Panc1 (cell line): ENCODE data around the gene BPIFA3.

Experiments used
- CTCF ChIP-seq: fragments of 450-650 bp; IDR thresholded peaks from 2 replicates; pipeline ENCODE4 v1.5.1; 2017; ENCODE audit warnings: mild to moderate bottlenecking
- POLR2AphosphoS5 ChIP-seq: IDR thresholded peaks from 2 replicates; pipeline ENCODE4 v1.6.1; 2012; ENCODE audit warnings: mild to moderate bottlenecking, low read depth, low read length, moderate library complexity
- REST ChIP-seq, 2 experiments: IDR thresholded peaks; 2 replicates each; pipeline ENCODE4 v1.6.1; 2011 to 2012; ENCODE audit warnings: low read depth in 2 of 2, control low read depth in 1 of 2, low read length in 1 of 2, mild to moderate bottlenecking in 1 of 2, moderate library complexity in 1 of 2; ENCODE audit not compliant: insufficient read depth in 1 of 2
- SIN3A ChIP-seq: IDR thresholded peaks from 2 replicates; pipeline ENCODE4 v1.6.1; 2012; ENCODE audit warnings: low read depth, mild to moderate bottlenecking, low read length, moderate library complexity, borderline replicate concordance; ENCODE audit not compliant: insufficient read depth

GRCh38 chr20:33267701-33268100 is 50.5 kb downstream of the BPIFA3 start:
- TF ChIP-seq CTCF (no peak), POLR2AphosphoS5 (no peak), REST (IDR thresholded peaks at IDR 0.05; ENCODE audit: insufficient read depth in 1 of 2, low read depth in 2 of 2, low read length in 1 of 2) (no peak), SIN3A (no peak)
